K562 (cell line): ENCODE measurements around the gene CEL. TPM values are rescaled to one million over a fixed set of nuclear protein-coding genes. Genes with fewer than 3 reads are reported as not detected.

Source experiments
- ATAC-seq: fragments of 200-7000 bp; cut with Tn5 transposase; 3 replicates; pipeline ENCODE4 v1.9.1; 2020; ENCODE audit warnings: moderate library complexity
- BruUV-seq: library from RNA; stranded (reverse); fragments of 400-500 nt; replicated peaks from 2 replicates; lab custom pipeline; 2021; lab: Mats Ljungman, UMichigan
- CTCF ChIA-PET: fragments of 300-600 bp; formaldehyde crosslinking; extraction: SDS; loops from one replicate; lab custom pipeline; 2021; ENCODE audit warnings: low intra/inter-chr PET ratio; lab: Yijun Ruan, JAX
- POLR2A ChIA-PET: fragments of 300-600, 350-650 bp; sonication (Branson Sonifier 250); formaldehyde crosslinking; extraction: SDS; loops from one replicate; lab custom pipeline; 2021; ENCODE audit warnings: antibody characterized with exemption, inconsistent platforms; lab: Yijun Ruan, JAX
- DNase-seq, 4 experiments: peaks; one replicate each; pipeline versions ENCODE4 v3.0.0 to v3.0.0-alpha.2; 2011 to 2018; ENCODE audit warnings: low spot score in 3 of 4, mixed read lengths in 3 of 4; ENCODE audit errors: extremely low read depth in 1 of 4
- FAIRE-seq: peaks from 2 replicates; lab custom pipeline; 2011; peaks lifted over from hg19 to GRCh38; lab: Jason Lieb, UNC
- H2AFZ ChIP-seq: 2 replicates; pipeline ENCODE4 v1.6.0; 2011; ENCODE audit warnings: low read depth, low read length, control low read depth, inconsistent platforms
- H3K27ac ChIP-seq: fragments of 200-600 bp; 3 replicates; pipeline ENCODE4 v1.8.0; 2011; ENCODE audit warnings: low read depth, mild to moderate bottlenecking, control low read depth, inconsistent platforms, low read length, moderate library complexity, mixed read lengths; ENCODE audit errors: extremely low read depth
- H3K27me3 ChIP-seq, 2 experiments: fragments of 300-600 bp in 1 of 2; 2 replicates in 1 of 2; 3 replicates in 1 of 2; pipeline versions ENCODE4 v1.6.0 to v1.8.0; 2011; ENCODE audit warnings: inconsistent platforms in 2 of 2, low read length in 2 of 2, mild to moderate bottlenecking in 1 of 2, mixed read lengths in 1 of 2, moderate library complexity in 1 of 2; ENCODE audit not compliant: control insufficient read depth in 2 of 2, insufficient read depth in 2 of 2
- H3K36me3 ChIP-seq: fragments of 300-600 bp; 3 replicates; pipeline ENCODE4 v1.8.0; 2011; ENCODE audit warnings: mild to moderate bottlenecking, low read length, inconsistent platforms; ENCODE audit not compliant: control insufficient read depth, insufficient read depth
- H3K4me1 ChIP-seq, 2 experiments: fragments of 200-600 bp in 1 of 2; replicated peaks in 1 of 2; 2 replicates in 1 of 2; 3 replicates in 1 of 2; pipeline versions ENCODE4 v1.5.1 to v1.8.0; 2011; ENCODE audit warnings: inconsistent platforms in 2 of 2, low read length in 2 of 2, mild to moderate bottlenecking in 1 of 2, mixed read lengths in 1 of 2, moderate library complexity in 1 of 2; ENCODE audit not compliant: control insufficient read depth in 2 of 2, insufficient read depth in 2 of 2
- H3K4me2 ChIP-seq: 2 replicates; pipeline ENCODE4 v1.6.1; 2011; ENCODE audit warnings: low read length, control low read depth, inconsistent platforms, mixed read lengths; ENCODE audit not compliant: insufficient read depth
- H3K4me3 ChIP-seq: fragments of 200-600 bp; sonication (generic), shearing (Covaris generic); 2 replicates; pipeline ENCODE4 v1.5.1; 2016; ENCODE audit warnings: control low read depth, inconsistent platforms
- H3K79me2 ChIP-seq: fragments of 200-600 bp; 3 replicates; pipeline ENCODE4 v1.8.0; 2011; ENCODE audit warnings: low read length, inconsistent platforms; ENCODE audit not compliant: control insufficient read depth, insufficient read depth
- H3K9ac ChIP-seq, 2 experiments: 2 replicates each; pipeline versions ENCODE4 v1.6.0 to v1.6.1; 2011; ENCODE audit warnings: low read depth in 2 of 2, low read length in 2 of 2, control low read depth in 1 of 2, inconsistent platforms in 1 of 2, mild to moderate bottlenecking in 1 of 2, mixed read lengths in 1 of 2; ENCODE audit not compliant: insufficient read depth in 1 of 2
- H3K9me1 ChIP-seq: one replicate; pipeline ENCODE4 v1.6.0; 2011; ENCODE audit warnings: inconsistent platforms, mild to moderate bottlenecking, low read length, moderate library complexity; ENCODE audit not compliant: control insufficient read depth, insufficient read depth
- H3K9me3 ChIP-seq: replicated peaks from 2 replicates; pipeline ENCODE4 v1.5.1; 2011; ENCODE audit warnings: low read depth, low read length, inconsistent platforms; ENCODE audit not compliant: control insufficient read depth, insufficient read depth
- H4K20me1 ChIP-seq: replicated peaks from 2 replicates; pipeline ENCODE4 v1.6.1; 2011; ENCODE audit warnings: low read length, inconsistent platforms, mixed read lengths; ENCODE audit not compliant: control insufficient read depth, insufficient read depth
- CBX8 ChIP-seq: fragments of 200-600 bp; sonication (generic); IDR thresholded peaks from 2 replicates; pipeline ENCODE4 v1.6.1; 2012; ENCODE audit warnings: borderline replicate concordance, mixed run types, low read depth, mild to moderate bottlenecking, moderate library complexity, mixed read lengths, low read length, control low read depth, inconsistent platforms; ENCODE audit not compliant: poor library complexity, severe bottlenecking; ENCODE audit errors: extremely low read depth
- COPS2 ChIP-seq: fragments of 450-650 bp; conservative IDR thresholded peaks from 2 replicates; pipeline ENCODE4 v1.6.1; 2016; ENCODE audit warnings: mild to moderate bottlenecking, moderate library complexity
- HDAC6 ChIP-seq: IDR thresholded peaks from 2 replicates; pipeline ENCODE4 v1.6.1; 2012; ENCODE audit warnings: low read depth, mild to moderate bottlenecking, control low read depth, inconsistent platforms, low read length, moderate library complexity
- LEF1 ChIP-seq: fragments of 450-650 bp; IDR thresholded peaks from 2 replicates; pipeline ENCODE4 v1.6.1; 2016; ENCODE audit warnings: mild to moderate bottlenecking
- MTA2 ChIP-seq: fragments of 450-650 bp; IDR thresholded peaks from 2 replicates; pipeline ENCODE4 v1.6.1; 2016; ENCODE audit warnings: low read depth
- NR2C1 ChIP-seq, 2 experiments: fragments of 450-650 bp; IDR thresholded peaks; 2 replicates each; pipeline ENCODE4 v1.6.1; 2017; ENCODE audit warnings: mild to moderate bottlenecking in 2 of 2, antibody characterized with exemption in 1 of 2, inconsistent platforms in 1 of 2, missing compliant biosample characterization in 1 of 2, missing genetic modification characterization in 1 of 2
- RNF2 ChIP-seq: sonication (generic); IDR thresholded peaks from 2 replicates; pipeline ENCODE4 v1.6.1; 2016
- SAFB ChIP-seq: fragments of 200-400 bp; formaldehyde crosslinking; IDR thresholded peaks from 2 replicates; pipeline ENCODE4 v1.6.1; 2017; ENCODE audit warnings: low read depth, low read length, borderline replicate concordance
- SETDB1 ChIP-seq: IDR thresholded peaks from one replicate; pipeline ENCODE4 v1.6.1; 2012; ENCODE audit warnings: low read length, control low read depth, inconsistent platforms
- SIRT6 ChIP-seq: IDR thresholded peaks from one replicate; pipeline ENCODE4 v1.6.1; 2012; ENCODE audit warnings: low read depth, mild to moderate bottlenecking, control low read depth, inconsistent platforms, low read length, moderate library complexity
- TAF9B ChIP-seq: fragments of 450-650 bp; IDR thresholded peaks from 2 replicates; pipeline ENCODE4 v1.6.1; 2018; ENCODE audit warnings: mild to moderate bottlenecking; ENCODE audit not compliant: partially characterized antibody
- VEZF1 ChIP-seq: fragments of 200-800 bp; sonication (Bioruptor generic); IDR thresholded peaks from 2 replicates; pipeline ENCODE4 v1.6.1; 2017; ENCODE audit warnings: missing genetic modification characterization, missing compliant biosample characterization
- XRCC4 ChIP-seq: IDR thresholded peaks from one replicate; pipeline ENCODE4 v1.6.1; 2011; ENCODE audit not compliant: insufficient read depth, insufficient read length; ENCODE audit errors: extremely low read depth
- ZNF212 ChIP-seq: fragments of 450-650 bp; formaldehyde crosslinking; IDR thresholded peaks from 2 replicates; pipeline ENCODE4 v1.4.0; 2020; ENCODE audit warnings: mild to moderate bottlenecking
- WGBS: fragments of 100-300 bp; shearing (Covaris generic); methylation state at CpG from one replicate; pipeline ENCODE4 v1.1.6; 2016; ENCODE audit warnings: low coverage, mixed read lengths; ENCODE audit not compliant: insufficient coverage; ENCODE audit errors: missing lambda C conversion rate; 5-methylcytosine and 5-hydroxymethylcytosine counted together
- in situ Hi-C: fragments of 300-500 bp; cut with MboI; formaldehyde crosslinking; loops from 4 replicates; pipeline ENCODE4 v1.15.0; 2018; ENCODE audit warnings: inconsistent platforms, mixed read lengths
- intact Hi-C: fragments of 100-400 bp; cut with micrococcal nuclease; formaldehyde crosslinking; loops from 2 replicates; pipeline ENCODE4 v1.14.2; 2022
- polyA plus RNA-seq, 8 experiments: library from polyadenylated mRNA; depleted of rRNA in 4 of 8; stranded (reverse) in 5 of 8; unstranded in 3 of 8; fragments of >200 nt; fragmentation: Nextera tagmentation in 2 of 8; fragmentation: Illumina TruSeq in 1 of 8; extraction: Ambion mirVana in 2 of 8; extraction: Trizol in 1 of 8; gene quantifications; 2 replicates each; pipeline versions ENCODE4 v1.2.1 to v1.2.3, GENCODE V29; 2011 to 2014; ENCODE audit warnings: inconsistent platforms in 1 of 8, missing spikeins in 1 of 8
- total RNA-seq, 7 experiments: library from RNA; depleted of rRNA in 6 of 7; stranded (reverse); fragments of >200 nt in 6 of 7; fragmentation: Illumina TruSeq in 2 of 7; extraction: Trizol in 2 of 7; gene quantifications; 2 replicates each; pipeline versions ENCODE4 v1.2.1 to v1.2.3, GENCODE V29; 2011 to 2021; ENCODE audit warnings: low replicate concordance in 1 of 7
- TF ChIP-seq, protein P1 (sequence below): fragments of 450-650 bp; IDR thresholded peaks from one replicate; pipeline ENCODE4 v1.6.1; 2018; ENCODE audit warnings: mild to moderate bottlenecking, moderate library complexity; ENCODE audit not compliant: partially characterized antibody
- TF ChIP-seq, protein P2 (sequence below): fragments of 450-650 bp; IDR thresholded peaks from 2 replicates; pipeline ENCODE4 v1.6.1; 2016
- TF ChIP-seq, protein P3 (sequence below): fragments of 200-400 bp; formaldehyde crosslinking; IDR thresholded peaks from 2 replicates; pipeline ENCODE4 v1.6.1; 2017; ENCODE audit warnings: mild to moderate bottlenecking, low read depth, low read length, moderate library complexity

CEL gene
- total and polyA plus RNA-seq, 9 of the 15 experiments (the other 6 are each of a cell fraction or from before 2014, with no cell fraction given), result 0.09 to 3.0 (median 0.51) TPM; not detected in 2

GRCh38 chr9:133060417-133060841, 1.4 kb upstream of the CEL start:
- 4% methylated on average over 4 of the region's 6 CpGs for WGBS
- ATAC-seq (peak; percentile 67), DNase-seq (peak in 3 of 4 experiments; percentile 34 to 59 (median 56)), FAIRE-seq (peak; percentile 78)
- Histone ChIP-seq H4K20me1 (no peaks in the 10 kb centered on the region; the same call in 1 of the 2 replicates), H3K4me1 (peaks cover 20 to 55% of the 10 kb centered on the region in 2 experiments), H3K79me2 (no peaks in the 10 kb centered on the region), H3K27ac (0 out of 3 replicates have a peak overlapping the region, but pooled peaks have one; percentile 22), H3K9me3 (no peaks in the 10 kb centered on the region), H3K9ac (no peak overlapping the region), H3K4me2 (no peak overlapping the region), H3K4me3 (no peak overlapping the region), H2AFZ (no peak overlapping the region), H3K36me3 (peaks cover 29% of the 10 kb centered on the region; the same call in 2 of the 3 replicates), H3K9me1 (no peaks in the 10 kb centered on the region), H3K27me3 (no peaks in the 10 kb centered on the region)
- ChIA-PET POLR2A (interaction anchor here (0.6 to 0.7 kb wide), 2 partner anchors 85 to 86 kb away, joined by 3 read pairs; no protein-coding TSS in a partner anchor), CTCF (no interaction called here)
- in situ Hi-C loops, result no loop called here
- intact Hi-C loops, result no loop called here
- no TSS peak for BruUV-seq
- TF ChIP-seq XRCC4 (no peak), SETDB1 (no peak), ZNF212 (CRISPR knock-in tag) (no peak), MTA2 (peak; percentile 42), LEF1 (0 out of 2 replicates have a peak, but pooled peaks have one; percentile 38), COPS2 (no peak), CBX8 (no peak), NR2C1 (IDR thresholded peaks at IDR 0.05) (no peak), NR2C1 (tag; IDR thresholded peaks at IDR 0.05) (no peak), HDAC6 (no peak), SAFB (no peak), RNF2 (no peak), SIRT6 (no peak), TAF9B (no peak), VEZF1 (CRISPR knock-in tag) (peak; percentile 45)
- TF ChIP-seq, protein P1, sequence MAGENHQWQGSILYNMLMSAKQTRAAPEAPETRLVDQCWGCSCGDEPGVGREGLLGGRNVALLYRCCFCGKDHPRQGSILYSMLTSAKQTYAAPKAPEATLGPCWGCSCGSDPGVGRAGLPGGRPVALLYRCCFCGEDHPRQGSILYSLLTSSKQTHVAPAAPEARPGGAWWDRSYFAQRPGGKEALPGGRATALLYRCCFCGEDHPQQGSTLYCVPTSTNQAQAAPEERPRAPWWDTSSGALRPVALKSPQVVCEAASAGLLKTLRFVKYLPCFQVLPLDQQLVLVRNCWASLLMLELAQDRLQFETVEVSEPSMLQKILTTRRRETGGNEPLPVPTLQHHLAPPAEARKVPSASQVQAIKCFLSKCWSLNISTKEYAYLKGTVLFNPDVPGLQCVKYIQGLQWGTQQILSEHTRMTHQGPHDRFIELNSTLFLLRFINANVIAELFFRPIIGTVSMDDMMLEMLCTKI, result no peak
- TF ChIP-seq, protein P2, sequence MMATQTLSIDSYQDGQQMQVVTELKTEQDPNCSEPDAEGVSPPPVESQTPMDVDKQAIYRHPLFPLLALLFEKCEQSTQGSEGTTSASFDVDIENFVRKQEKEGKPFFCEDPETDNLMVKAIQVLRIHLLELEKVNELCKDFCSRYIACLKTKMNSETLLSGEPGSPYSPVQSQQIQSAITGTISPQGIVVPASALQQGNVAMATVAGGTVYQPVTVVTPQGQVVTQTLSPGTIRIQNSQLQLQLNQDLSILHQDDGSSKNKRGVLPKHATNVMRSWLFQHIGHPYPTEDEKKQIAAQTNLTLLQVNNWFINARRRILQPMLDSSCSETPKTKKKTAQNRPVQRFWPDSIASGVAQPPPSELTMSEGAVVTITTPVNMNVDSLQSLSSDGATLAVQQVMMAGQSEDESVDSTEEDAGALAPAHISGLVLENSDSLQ, result peak; percentile 41; the same call in 1 of the 2 replicates
- TF ChIP-seq, protein P3, sequence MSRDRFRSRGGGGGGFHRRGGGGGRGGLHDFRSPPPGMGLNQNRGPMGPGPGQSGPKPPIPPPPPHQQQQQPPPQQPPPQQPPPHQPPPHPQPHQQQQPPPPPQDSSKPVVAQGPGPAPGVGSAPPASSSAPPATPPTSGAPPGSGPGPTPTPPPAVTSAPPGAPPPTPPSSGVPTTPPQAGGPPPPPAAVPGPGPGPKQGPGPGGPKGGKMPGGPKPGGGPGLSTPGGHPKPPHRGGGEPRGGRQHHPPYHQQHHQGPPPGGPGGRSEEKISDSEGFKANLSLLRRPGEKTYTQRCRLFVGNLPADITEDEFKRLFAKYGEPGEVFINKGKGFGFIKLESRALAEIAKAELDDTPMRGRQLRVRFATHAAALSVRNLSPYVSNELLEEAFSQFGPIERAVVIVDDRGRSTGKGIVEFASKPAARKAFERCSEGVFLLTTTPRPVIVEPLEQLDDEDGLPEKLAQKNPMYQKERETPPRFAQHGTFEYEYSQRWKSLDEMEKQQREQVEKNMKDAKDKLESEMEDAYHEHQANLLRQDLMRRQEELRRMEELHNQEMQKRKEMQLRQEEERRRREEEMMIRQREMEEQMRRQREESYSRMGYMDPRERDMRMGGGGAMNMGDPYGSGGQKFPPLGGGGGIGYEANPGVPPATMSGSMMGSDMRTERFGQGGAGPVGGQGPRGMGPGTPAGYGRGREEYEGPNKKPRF, result no peak
